IMR-90 (cell line): ENCODE measurements around the gene DDX39A. TPM values are rescaled to one million over a fixed set of nuclear protein-coding genes. Genes with fewer than 3 reads are reported as not detected.

Experiments used
- ATAC-seq: fragments of 200-7000 bp; cut with Tn5 transposase; 2 replicates; pipeline ENCODE4 v1.9.1; 2020; ENCODE audit warnings: low read depth, mild to moderate bottlenecking, moderate library complexity
- BruUV-seq: library from RNA; stranded (reverse); fragments of 400-500 nt; replicated peaks from 2 replicates; lab custom pipeline; 2021; lab: Mats Ljungman, UMichigan
- CTCF ChIA-PET: fragments of 300-600 bp; formaldehyde crosslinking; extraction: SDS; loops from one replicate; lab custom pipeline; 2021; ENCODE audit warnings: antibody characterized with exemption; lab: Yijun Ruan, JAX
- POLR2A ChIA-PET: fragments of 300-600 bp; sonication (Branson Sonifier 250); formaldehyde crosslinking; loops from one replicate; lab custom pipeline; 2022; ENCODE audit warnings: antibody characterized with exemption; ENCODE audit not compliant: unreplicated experiment; lab: Charles Lee
- DNase-seq: peaks from one replicate; pipeline ENCODE4 v3.0.0; 2013
- H2AFZ ChIP-seq: replicated peaks from 2 replicates; pipeline ENCODE3; 2013; ENCODE audit warnings: low read length, mild to moderate bottlenecking; ENCODE audit not compliant: poor library complexity
- H2AK5ac ChIP-seq: 2 replicates; pipeline ENCODE4 v1.6.1; 2013; ENCODE audit warnings: low read depth, low read length, inconsistent platforms
- H2AK9ac ChIP-seq: replicated peaks from 2 replicates; pipeline ENCODE3; 2013; ENCODE audit warnings: mild to moderate bottlenecking, low read depth, low read length, moderate library complexity; ENCODE audit not compliant: poor library complexity
- H2BK120ac ChIP-seq: 2 replicates; pipeline ENCODE4 v1.6.1; 2013; ENCODE audit warnings: low read depth, low read length, inconsistent platforms
- H2BK15ac ChIP-seq: 3 replicates; pipeline ENCODE4 v1.6.1; 2013; ENCODE audit warnings: low read depth, low read length, inconsistent platforms
- H2BK20ac ChIP-seq: 2 replicates; pipeline ENCODE4 v1.6.1; 2013; ENCODE audit warnings: low read depth, mild to moderate bottlenecking, inconsistent platforms, low read length, moderate library complexity
- H2BK5ac ChIP-seq: 2 replicates; pipeline ENCODE4 v1.6.1; 2013; ENCODE audit warnings: mild to moderate bottlenecking, low read depth, low read length, inconsistent platforms; ENCODE audit not compliant: poor library complexity, severe bottlenecking
- H3K14ac ChIP-seq: replicated peaks from 2 replicates; pipeline ENCODE4 v1.6.1; 2013; ENCODE audit warnings: low read depth, low read length, inconsistent platforms
- H3K18ac ChIP-seq: 2 replicates; pipeline ENCODE4 v1.6.1; 2013; ENCODE audit warnings: low read depth, low read length, control low read depth
- H3K23ac ChIP-seq: 2 replicates; pipeline ENCODE4 v1.6.1; 2013; ENCODE audit warnings: low read depth, low read length, inconsistent platforms
- H3K27ac ChIP-seq: 2 replicates; pipeline ENCODE4 v1.5.1; 2013; ENCODE audit warnings: mild to moderate bottlenecking, control low read depth, low read length; ENCODE audit not compliant: insufficient read depth
- H3K27me3 ChIP-seq: 2 replicates; pipeline ENCODE4 v1.6.1; 2013; ENCODE audit warnings: low read length; ENCODE audit not compliant: control insufficient read depth, insufficient read depth
- H3K36me3 ChIP-seq: 2 replicates; pipeline ENCODE4 v1.6.1; 2013; ENCODE audit warnings: low read length, mixed read lengths; ENCODE audit not compliant: control insufficient read depth, insufficient read depth
- H3K4ac ChIP-seq: 2 replicates; pipeline ENCODE4 v1.6.1; 2013; ENCODE audit warnings: low read depth, low read length, inconsistent platforms
- H3K4me1 ChIP-seq: 2 replicates; pipeline ENCODE4 v1.6.1; 2013; ENCODE audit warnings: low read length, mixed read lengths; ENCODE audit not compliant: control insufficient read depth, insufficient read depth
- H3K4me2 ChIP-seq: 2 replicates; pipeline ENCODE4 v1.6.1; 2013; ENCODE audit warnings: low read depth, mild to moderate bottlenecking, control low read depth, low read length, moderate library complexity
- H3K4me3 ChIP-seq: 2 replicates; pipeline ENCODE4 v1.5.1; 2013; ENCODE audit warnings: low read depth, mild to moderate bottlenecking, control low read depth, low read length, moderate library complexity; ENCODE audit not compliant: insufficient read depth
- H3K56ac ChIP-seq: 2 replicates; pipeline ENCODE4 v1.6.1; 2013; ENCODE audit warnings: low read length, inconsistent platforms; ENCODE audit not compliant: insufficient read depth; ENCODE audit errors: extremely low read depth
- H3K79me1 ChIP-seq, 2 experiments: 2 replicates each; pipeline ENCODE4 v1.6.1; 2013; ENCODE audit warnings: low read length in 2 of 2, inconsistent platforms in 1 of 2, low read depth in 1 of 2
- H3K9ac ChIP-seq: 2 replicates; pipeline ENCODE4 v1.6.1; 2013; ENCODE audit warnings: low read depth, low read length, control low read depth
- H3K9me1 ChIP-seq: 2 replicates; pipeline ENCODE4 v1.6.1; 2013; ENCODE audit warnings: low read length, inconsistent platforms; ENCODE audit not compliant: insufficient read depth
- H3K9me3 ChIP-seq: 2 replicates; pipeline ENCODE4 v1.6.1; 2013; ENCODE audit warnings: low read length; ENCODE audit not compliant: control insufficient read depth, insufficient read depth
- H4K20me1 ChIP-seq: 2 replicates; pipeline ENCODE4 v1.6.1; 2013; ENCODE audit warnings: low read length, inconsistent platforms; ENCODE audit not compliant: insufficient read depth
- H4K5ac ChIP-seq: 2 replicates; pipeline ENCODE4 v1.6.1; 2013; ENCODE audit warnings: mild to moderate bottlenecking, low read depth, low read length, control low read depth
- H4K8ac ChIP-seq, 2 experiments: 2 replicates each; pipeline ENCODE4 v1.6.1; 2013; ENCODE audit warnings: low read depth in 2 of 2, low read length in 2 of 2, control low read depth in 1 of 2, inconsistent platforms in 1 of 2
- H4K91ac ChIP-seq: 2 replicates; pipeline ENCODE4 v1.6.1; 2013; ENCODE audit warnings: low read depth, low read length, inconsistent platforms; ENCODE audit not compliant: insufficient read depth
- BHLHE40 ChIP-seq: fragments of 150-350 bp; IDR thresholded peaks from 2 replicates; pipeline ENCODE4 v1.6.1; 2016; ENCODE audit warnings: mild to moderate bottlenecking, low read depth, low read length
- CEBPB ChIP-seq: IDR thresholded peaks from 2 replicates; pipeline ENCODE4 v1.6.1; 2012; ENCODE audit warnings: low read depth, low read length, improper control_type of control experiment
- CHD1 ChIP-seq: IDR thresholded peaks from 2 replicates; pipeline ENCODE4 v1.6.1; 2012; ENCODE audit warnings: low read depth, low read length, improper control_type of control experiment
- CTCF ChIP-seq: conservative IDR thresholded peaks from 2 replicates; pipeline ENCODE4 v1.5.1; 2012; ENCODE audit warnings: mild to moderate bottlenecking, low read depth, low read length, improper control_type of control experiment
- ELK1 ChIP-seq: fragments of 150-350 bp; IDR thresholded peaks from 2 replicates; pipeline ENCODE4 v1.6.1; 2016; ENCODE audit warnings: low read depth, mild to moderate bottlenecking, low read length, moderate library complexity, borderline replicate concordance
- FOS ChIP-seq: fragments of 150-350 bp; IDR thresholded peaks from 2 replicates; pipeline ENCODE4 v1.6.1; 2016; ENCODE audit warnings: low read depth, low read length
- MAFK ChIP-seq: IDR thresholded peaks from 2 replicates; pipeline ENCODE4 v1.6.1; 2012; ENCODE audit warnings: low read depth, low read length, improper control_type of control experiment
- MAZ ChIP-seq: IDR thresholded peaks from 2 replicates; pipeline ENCODE4 v1.6.1; 2012; ENCODE audit warnings: low read depth, mild to moderate bottlenecking, low read length, improper control_type of control experiment, moderate library complexity, borderline replicate concordance
- NFE2L2 ChIP-seq: fragments of 150-350 bp; IDR thresholded peaks from 2 replicates; pipeline ENCODE4 v1.6.1; 2016; ENCODE audit warnings: low read depth, mild to moderate bottlenecking, low read length
- RAD21 ChIP-seq: IDR thresholded peaks from 2 replicates; pipeline ENCODE4 v1.6.1; 2012; ENCODE audit warnings: low read length, improper control_type of control experiment
- RCOR1 ChIP-seq: IDR thresholded peaks from 2 replicates; pipeline ENCODE4 v1.6.1; 2012; ENCODE audit warnings: mild to moderate bottlenecking, low read length, improper control_type of control experiment; ENCODE audit not compliant: insufficient replicate concordance
- USF2 ChIP-seq: fragments of 150-350 bp; IDR thresholded peaks from 2 replicates; pipeline ENCODE4 v1.6.1; 2017; ENCODE audit warnings: mild to moderate bottlenecking, antibody characterized with exemption, low read length, low read depth
- WGBS, 2 experiments: methylation state at CpG; one replicate each; pipeline versions ENCODE4 v1.1.5 to v1.1.7; 2013; ENCODE audit warnings: missing lambda C conversion rate in 2 of 2; ENCODE audit not compliant: insufficient read length in 1 of 2; ENCODE audit errors: extremely low coverage in 2 of 2; 5-methylcytosine and 5-hydroxymethylcytosine counted together
- dilution Hi-C: fragments of 300-500 bp; cut with HindIII; formaldehyde crosslinking; loops from one replicate; pipeline ENCODE4 v1.14.3; 2018; ENCODE audit warnings: low sequenced_read_pairs; ENCODE audit not compliant: unreplicated experiment
- in situ Hi-C: fragments of 300-500 bp; cut with MboI; formaldehyde crosslinking; loops from 3 replicates; pipeline ENCODE4 v1.14.3; 2019; ENCODE audit warnings: low sequenced_read_pairs, inconsistent platforms, mixed read lengths
- intact Hi-C: fragments of 100-400 bp; cut with micrococcal nuclease; formaldehyde crosslinking; loops from 2 replicates; pipeline ENCODE4 v1.10.0; 2022
- polyA plus RNA-seq, 3 experiments: library from polyadenylated mRNA; depleted of rRNA; stranded (reverse); fragments of >200 nt; gene quantifications; 2 replicates each; pipeline ENCODE4 v1.2.3, GENCODE V29; 2012; ENCODE audit warnings: low replicate concordance in 1 of 3
- total RNA-seq: library from RNA; depleted of rRNA; stranded (reverse); fragments of >200 nt; gene quantifications from 2 replicates; pipeline ENCODE4 v1.2.3, GENCODE V29; 2012

Gene DDX39A
- total and polyA plus RNA-seq, 2 of the 4 experiments (the other 2 are of a cell fraction), result 82.5 to 83.0 TPM

- no peak overlapping the region for H4K8ac ChIP-seq
Measured at GRCh38 chr19:14394167-14394566, 25.0 kb downstream of the DDX39A start.

More at GRCh38 chr19:14394167-14394566, 25.0 kb downstream of the DDX39A start:
- Histone ChIP-seq H3K56ac (no peak overlapping the region), H3K4me3 (no peak overlapping the region), H2BK120ac (no peak overlapping the region), H4K91ac (no peak overlapping the region), H3K9ac (no peak overlapping the region), H2AK5ac (no peak overlapping the region; the same call in 1 of the 2 replicates), H3K9me1 (0 out of 2 replicates have a peak, but pooled peaks cover 3% of the 10 kb centered on the region), H3K23ac (no peak overlapping the region), H3K27ac (no peak overlapping the region), H3K14ac (no peak overlapping the region), H3K27me3 (no peaks in the 10 kb centered on the region), H3K79me1 (no peaks in the 10 kb centered on the region), H3K36me3 (peaks cover 10% of the 10 kb centered on the region), H3K4me1 (no peaks in the 10 kb centered on the region), H4K20me1 (no peaks in the 10 kb centered on the region), H3K4me2 (no peak overlapping the region), H2AK9ac (no peak overlapping the region), H2BK15ac (no peak overlapping the region), H2BK5ac (no peak overlapping the region), H3K9me3 (no peaks in the 10 kb centered on the region), H3K4ac (no peak overlapping the region), H3K18ac (no peak overlapping the region), H2AFZ (no peak overlapping the region), H2BK20ac (no peak overlapping the region), H4K5ac (no peak overlapping the region)
- ChIA-PET POLR2A (no interaction called here), CTCF (interaction anchor here (0.5 kb wide), 1 partner anchor 253 kb away, joined by 3 read pairs; no protein-coding TSS in a partner anchor)
- in situ Hi-C loops, result no loop called here
- intact Hi-C loops, result no loop called here
- ATAC-seq, result no peak
- dilution Hi-C loops, result no loop called here
- TF ChIP-seq CEBPB (no peak), CTCF (no peak), RCOR1 (no peak), ELK1 (no peak), USF2 (no peak), NFE2L2 (no peak), CHD1 (no peak), MAFK (no peak), FOS (no peak), MAZ (no peak), RAD21 (no peak), BHLHE40 (no peak)
- BruUV-seq, result no TSS peak
- no peak for DNase-seq
- WGBS, 2 experiments, result 93% methylated on average over 3 of the region's 9 CpGs; no CpG with 5 or more reads in 1 of the 2 experiments
